GM12878 (cell line): Measurements from ENCODE around the gene CSE1L. TPM values are rescaled to one million over a fixed set of nuclear protein-coding genes. Genes with fewer than 3 reads are reported as not detected.

Source experiments
- ATAC-seq: fragments of 200-7000 bp; cut with Tn5 transposase; 3 replicates; pipeline ENCODE4 v1.9.1; 2020; ENCODE audit warnings: mild to moderate bottlenecking, moderate library complexity
- BruUV-seq: library from RNA; stranded (reverse); fragments of 400-500 nt; replicated peaks from 2 replicates; lab custom pipeline; 2021; lab: Mats Ljungman, UMichigan
- CTCF ChIA-PET: fragments of 300-600 bp; sonication (Branson Sonifier 250); formaldehyde crosslinking; extraction: SDS; loops from one replicate; lab custom pipeline; 2021; ENCODE audit warnings: inconsistent platforms; lab: Yijun Ruan, JAX
- POLR2A ChIA-PET: fragments of 350-600 bp; formaldehyde crosslinking; extraction: SDS; loops from one replicate; lab custom pipeline; 2021; ENCODE audit warnings: inconsistent platforms; lab: Charles Lee
- RAD21 ChIA-PET: fragments of 300-600 bp; sonication (Branson Sonifier 250); formaldehyde crosslinking; loops from one replicate; lab custom pipeline; 2023; ENCODE audit warnings: antibody characterized with exemption; ENCODE audit not compliant: unreplicated experiment; lab: Charles Lee
- SMC1A ChIA-PET: fragments of 300-600 bp; sonication (Branson Sonifier 250); formaldehyde crosslinking; loops from one replicate; lab custom pipeline; 2023; ENCODE audit not compliant: unreplicated experiment, uncharacterized antibody; lab: Charles Lee
- DNase-seq: peaks from one replicate; pipeline ENCODE4 v3.0.0-alpha.2; 2011; ENCODE audit warnings: low read depth, low spot score
- FAIRE-seq: peaks from 3 replicates; lab custom pipeline; 2011; peaks lifted over from hg19 to GRCh38; lab: Jason Lieb, UNC
- H2AFZ ChIP-seq: 2 replicates; pipeline ENCODE4 v1.6.0; 2011; ENCODE audit warnings: low read depth, low read length, control low read depth; ENCODE audit not compliant: control insufficient read depth
- H3K27ac ChIP-seq: 2 replicates; pipeline ENCODE4 v1.5.1; 2011; ENCODE audit warnings: control low read depth; ENCODE audit not compliant: control insufficient read depth, insufficient read depth
- H3K27me3 ChIP-seq, 2 experiments: replicated peaks in 1 of 2; 2 replicates each; pipeline versions ENCODE4 v1.6.0 to v1.6.1; 2011; ENCODE audit warnings: low read length in 1 of 2; ENCODE audit not compliant: control insufficient read depth in 2 of 2, insufficient read depth in 2 of 2
- H3K36me3 ChIP-seq, 2 experiments: 2 replicates each; pipeline ENCODE4 v1.5.1; 2011; ENCODE audit warnings: low read length in 1 of 2; ENCODE audit not compliant: control insufficient read depth in 2 of 2, insufficient read depth in 2 of 2
- H3K4me1 ChIP-seq: 2 replicates; pipeline ENCODE4 v1.6.1; 2011; ENCODE audit warnings: mild to moderate bottlenecking, low read length, moderate library complexity, mixed read lengths; ENCODE audit not compliant: control insufficient read depth, insufficient read depth
- H3K4me2 ChIP-seq: 2 replicates; pipeline ENCODE4 v1.6.0; 2011; ENCODE audit warnings: control low read depth; ENCODE audit not compliant: control insufficient read depth, insufficient read depth
- H3K4me3 ChIP-seq: fragments of 200-600 bp; sonication (generic); 2 replicates; pipeline ENCODE4 v1.5.1; 2016
- H3K79me2 ChIP-seq: 2 replicates; pipeline ENCODE4 v1.6.0; 2011; ENCODE audit warnings: low read length; ENCODE audit not compliant: control insufficient read depth, insufficient read depth
- H3K9ac ChIP-seq: 2 replicates; pipeline ENCODE4 v1.8.0; 2011; ENCODE audit warnings: low read length, control low read depth, mixed read lengths; ENCODE audit not compliant: control insufficient read depth, insufficient read depth
- H3K9me3 ChIP-seq: replicated peaks from 3 replicates; pipeline ENCODE4 v1.5.1; 2011; ENCODE audit warnings: mild to moderate bottlenecking, low read length; ENCODE audit not compliant: control insufficient read depth, insufficient read depth
- H4K20me1 ChIP-seq: 2 replicates; pipeline ENCODE4 v1.6.0; 2011; ENCODE audit not compliant: control insufficient read depth, insufficient read depth
- CTCF ChIP-seq, 3 experiments: IDR thresholded peaks in 2 of 3; conservative IDR thresholded peaks in 1 of 3; 2 replicates each; pipeline ENCODE4 v1.5.1; 2011; ENCODE audit warnings: low read depth in 3 of 3, low read length in 3 of 3, mild to moderate bottlenecking in 3 of 3, control low read depth in 2 of 3, moderate library complexity in 2 of 3, inconsistent platforms in 1 of 3, mixed read lengths in 1 of 3; ENCODE audit not compliant: control insufficient read depth in 2 of 3, insufficient read depth in 1 of 3; ENCODE audit errors: extremely low read depth in 1 of 3
- EGR1 ChIP-seq, 2 experiments: IDR thresholded peaks; 1 replicate in 1 of 2; 2 replicates in 1 of 2; pipeline ENCODE4 v1.6.1; 2011 to 2012; ENCODE audit warnings: low read depth in 2 of 2, low read length in 2 of 2, borderline replicate concordance in 1 of 2, mild to moderate bottlenecking in 1 of 2, moderate library complexity in 1 of 2
- EP300 ChIP-seq, 2 experiments: fragments of 150-350 bp in 1 of 2; IDR thresholded peaks; 2 replicates each; pipeline ENCODE4 v1.6.1; 2011 to 2012; ENCODE audit warnings: low read depth in 2 of 2, low read length in 2 of 2, borderline replicate concordance in 1 of 2, improper control_type of control experiment in 1 of 2, inconsistent platforms in 1 of 2; ENCODE audit not compliant: control insufficient read depth in 1 of 2
- FOXM1 ChIP-seq: IDR thresholded peaks from 2 replicates; pipeline ENCODE4 v1.6.1; 2012; ENCODE audit warnings: low read depth, mild to moderate bottlenecking, inconsistent platforms, low read length, moderate library complexity
- IRF5 ChIP-seq: fragments of 450-650 bp; IDR thresholded peaks from 2 replicates; pipeline ENCODE4 v1.6.1; 2017; ENCODE audit warnings: borderline replicate concordance
- LARP7 ChIP-seq: fragments of 450-650 bp; IDR thresholded peaks from 2 replicates; pipeline ENCODE4 v1.6.1; 2017; ENCODE audit warnings: mild to moderate bottlenecking
- MXI1 ChIP-seq: fragments of 150-350 bp; IDR thresholded peaks from 2 replicates; pipeline ENCODE4 v1.6.1; 2011; ENCODE audit warnings: low read depth, mild to moderate bottlenecking, inconsistent platforms, low read length, improper control_type of control experiment
- MYB ChIP-seq: fragments of 150-350 bp; IDR thresholded peaks from 2 replicates; pipeline ENCODE4 v1.6.1; 2014; ENCODE audit warnings: mild to moderate bottlenecking, low read depth, low read length, borderline replicate concordance
- NR2C2 ChIP-seq: IDR thresholded peaks from 2 replicates; pipeline ENCODE4 v1.6.1; 2011; ENCODE audit warnings: borderline replicate concordance, low read depth; ENCODE audit not compliant: control insufficient read depth, insufficient read length
- SMARCA5 ChIP-seq: fragments of 450-650 bp; IDR thresholded peaks from 2 replicates; pipeline ENCODE4 v1.6.1; 2017; ENCODE audit warnings: mild to moderate bottlenecking
- SMC3 ChIP-seq: IDR thresholded peaks from 2 replicates; pipeline ENCODE4 v1.6.1; 2011; ENCODE audit warnings: low read length, improper control_type of control experiment, borderline replicate concordance
- SUZ12 ChIP-seq: fragments of 200-600 bp; sonication (generic); IDR thresholded peaks from one replicate; pipeline ENCODE4 v1.6.1; 2018; ENCODE audit warnings: antibody characterized with exemption, mild to moderate bottlenecking; ENCODE audit not compliant: unreplicated experiment
- ZNF274 ChIP-seq: IDR thresholded peaks from one replicate; pipeline ENCODE4 v1.8.0; 2011; ENCODE audit not compliant: insufficient read length, insufficient read depth
- WGBS: methylation state at CpG from one replicate; pipeline ENCODE4 v1.1.6; 2016; ENCODE audit warnings: low lambda C conversion rate; ENCODE audit not compliant: insufficient replicate concordance, insufficient coverage; ENCODE audit errors: missing lambda C conversion rate; 5-methylcytosine and 5-hydroxymethylcytosine counted together
- in situ Hi-C: fragments of 300-500 bp; cut with MboI; formaldehyde crosslinking; loops from 9 replicates; pipeline ENCODE4 v1.14.3; 2018; ENCODE audit warnings: mixed read lengths
- intact Hi-C: fragments of 100-400 bp; cut with micrococcal nuclease; formaldehyde crosslinking; loops from one replicate; pipeline ENCODE4 v1.14.2; 2022; ENCODE audit not compliant: unreplicated experiment
- polyA plus RNA-seq, 11 experiments: library from polyadenylated mRNA; depleted of rRNA in 4 of 11; unstranded in 6 of 11; stranded (reverse) in 5 of 11; fragments of >200 nt; fragmentation: Nextera tagmentation in 4 of 11; fragmentation: Illumina TruSeq in 1 of 11; extraction: Ambion mirVana in 4 of 11; extraction: Trizol in 1 of 11; gene quantifications; 1 replicate in 1 of 11; 2 replicates in 10 of 11; pipeline versions ENCODE4 v1.2.1 to v1.2.3, GENCODE V29; 2011 to 2016; ENCODE audit warnings: inconsistent platforms in 2 of 11, missing spikeins in 2 of 11, low read depth in 1 of 11
- total RNA-seq, 4 experiments: library from RNA; depleted of rRNA in 3 of 4; stranded (reverse); fragments of >200 nt in 3 of 4; fragmentation: Illumina TruSeq in 1 of 4; extraction: Trizol in 1 of 4; gene quantifications; 2 replicates each; pipeline versions ENCODE4 v1.2.1 to v1.2.3, GENCODE V29; 2013 to 2021

CSE1L gene
- total and polyA plus RNA-seq, 10 of the 15 experiments (the other 5 are each of a cell fraction or from before 2014, with no cell fraction given) = 72.4 to 213 (median 117) TPM

GRCh38 chr20:49122920-49123319, 76.8 kb downstream of the CSE1L start:
- H3K27me3 ChIP-seq = no peaks in the 10 kb centered on the region
- intact Hi-C loops (no loop called here), in situ Hi-C loops (no loop called here)
- RAD21 ChIA-PET = no interaction called here
- DNase-seq = no peak
- H3K4me1 ChIP-seq = no peaks in the 10 kb centered on the region
- no peak overlapping the region for H3K4me3 ChIP-seq
- FAIRE-seq = no peak
- CTCF ChIA-PET = interaction anchor here (0.7 to 1.2 kb wide), 2 partner anchors 10 to 969 kb away, joined by 3 to 4 read pairs; no protein-coding TSS in a partner anchor
- H4K20me1 ChIP-seq = no peaks in the 10 kb centered on the region
- POLR2A ChIA-PET = interaction anchor here (0.7 kb wide), 1 partner anchor 185 kb away, joined by 3 read pairs; no protein-coding TSS in a partner anchor
- ATAC-seq = no peak
- H2AFZ ChIP-seq = no peak overlapping the region
- WGBS = 97% methylated on average over 13 of the region's 13 CpGs
- H3K9me3 ChIP-seq = no peaks in the 10 kb centered on the region
- no peak for TF ChIP-seq IRF5
- TF ChIP-seq EGR1 (IDR thresholded peaks at IDR 0.05; ENCODE audit: borderline replicate concordance in 1 of 2, low read depth in 2 of 2, low read length in 2 of 2) = no peak
- TF ChIP-seq CTCF (IDR thresholded peaks at IDR 0.05 in 2 of 3, conservative IDR thresholded peaks at IDR 0.05 in 1 of 3; ENCODE audit: control insufficient read depth in 2 of 3, extremely low read depth in 1 of 3, insufficient read depth in 1 of 3, low read depth in 3 of 3, low read length in 3 of 3) = no peak
- TF ChIP-seq NR2C2 = no peak
- TF ChIP-seq LARP7 = no peak
- TF ChIP-seq MYB = no peak
- no peak for TF ChIP-seq SMARCA5
- TF ChIP-seq SUZ12 = no peak
- TF ChIP-seq MXI1 = no peak
- TF ChIP-seq SMC3 = no peak
- TF ChIP-seq ZNF274 = no peak
- no peak for TF ChIP-seq EP300 (IDR thresholded peaks at IDR 0.05; ENCODE audit: borderline replicate concordance in 1 of 2, control insufficient read depth in 1 of 2, low read depth in 2 of 2, low read length in 2 of 2)
- TF ChIP-seq FOXM1 = no peak
- no peak overlapping the region for H3K9ac ChIP-seq
- no peak overlapping the region for H3K4me2 ChIP-seq
- SMC1A ChIA-PET = interaction anchor here (0.6 to 1.6 kb wide), 3 partner anchors 22 to 140 kb away, joined by 3 to 4 read pairs (median 3); partner anchors contain the start of gene DDX27
- H3K79me2 ChIP-seq = no peaks in the 10 kb centered on the region
- peaks cover 23 to 32% of the 10 kb centered on the region in 2 experiments; a peak in 3 of 4 replicates for H3K36me3 ChIP-seq
- H3K27ac ChIP-seq = no peak overlapping the region
- BruUV-seq = no TSS peak
